CD4-positive, alpha-beta T cell treated with Interleukin-6 for 4 hours (primary cell): ENCODE data around the gene SLC13A3.

Experiments
- DNase-seq: peaks from one replicate; pipeline ENCODE4 v3.0.0-alpha.2; 2020; ENCODE audit warnings: mixed read lengths

The SLC13A3 gene

GRCh38 chr20:46573234-46573633, 78.0 kb downstream of the SLC13A3 start:
- DNase-seq, result no peak

GRCh38 chr20:46572790-46573189, 78.5 kb downstream of the SLC13A3 start:
- no peak for DNase-seq

GRCh38 chr20:46572153-46572552, 79.1 kb downstream of the SLC13A3 start:
- no peak for DNase-seq

DNA sequence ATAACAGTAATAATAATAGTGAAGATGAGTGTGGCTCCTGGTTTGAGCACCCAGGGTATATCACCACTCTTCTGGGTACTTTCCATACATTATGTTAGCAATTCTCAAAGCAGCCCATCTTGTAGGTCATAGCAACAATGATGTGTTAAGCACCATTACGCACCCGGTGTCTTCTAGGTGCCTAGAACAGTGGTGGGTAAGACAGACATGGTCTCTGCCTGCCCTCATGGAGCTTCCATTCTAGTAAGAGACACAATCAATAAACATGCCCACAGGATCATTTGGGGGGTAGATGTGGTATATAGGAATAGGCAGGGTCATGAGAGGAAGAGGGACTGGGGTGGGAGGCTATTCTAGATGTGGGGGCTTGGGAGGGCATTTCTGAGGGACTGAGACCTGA, 79.8 kb downstream of the SLC13A3 start:
- no peak for DNase-seq

DNA sequence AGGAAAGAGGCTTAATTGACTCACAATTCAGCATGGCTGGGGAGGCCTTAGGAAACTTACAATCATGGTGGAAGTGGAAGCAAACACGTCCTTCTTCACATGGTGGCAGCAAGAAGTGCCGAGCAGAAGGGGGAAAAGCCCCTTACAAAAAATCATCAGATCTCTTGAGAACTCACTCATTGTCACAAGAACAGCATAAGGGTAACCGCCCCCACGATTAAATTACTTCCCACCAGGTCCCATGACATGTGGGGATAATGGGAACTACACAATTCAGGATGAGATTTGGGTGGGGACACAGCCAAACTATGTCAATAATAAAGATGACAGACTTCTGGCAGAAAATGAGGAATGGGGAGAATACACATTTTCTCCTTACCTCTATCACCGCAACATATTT, 80.3 kb downstream of the SLC13A3 start:
- DNase-seq, result no peak

GRCh38 chr20:46569961-46570360, 81.3 kb downstream of the SLC13A3 start:
- no peak for DNase-seq

- no peak for DNase-seq
Observed at GRCh38 chr20:46568570-46569129, 82.6 kb downstream of the SLC13A3 start.

GRCh38 chr20:46566125-46566524, 85.1 kb downstream of the SLC13A3 start:
- DNase-seq, result no peak

DNA sequence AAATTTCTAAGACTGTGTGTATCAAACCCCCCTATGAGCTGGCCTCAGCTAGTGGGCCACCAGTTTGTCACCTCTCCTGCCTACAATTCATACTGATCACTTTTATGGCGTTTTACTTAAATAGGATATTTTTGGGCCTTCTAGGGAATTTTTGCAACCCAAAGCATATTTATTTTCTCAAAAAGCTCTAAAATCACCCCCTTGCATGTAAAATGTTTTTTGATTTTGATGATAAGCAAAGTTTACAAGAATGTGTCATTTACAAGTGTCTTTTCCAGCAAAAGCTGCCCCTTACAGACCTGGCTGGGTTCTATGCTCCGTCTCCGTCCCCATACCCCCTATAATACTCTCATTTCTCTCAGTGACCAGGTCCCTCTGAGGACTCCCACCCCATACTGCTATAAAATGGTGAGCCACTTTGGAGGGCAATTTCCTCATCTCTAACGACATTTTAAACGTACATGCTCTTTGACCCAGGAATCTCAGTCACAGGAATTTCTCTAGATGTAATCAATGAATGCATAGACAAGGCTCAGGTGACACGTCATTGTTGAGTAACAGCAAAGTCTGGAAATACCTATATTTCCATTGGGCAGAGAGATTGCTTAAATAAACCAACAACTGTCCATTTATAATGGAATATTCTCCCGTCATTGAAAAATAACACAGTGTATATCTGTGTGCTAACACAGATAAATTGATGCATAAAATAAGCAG, 86.9 kb downstream of the SLC13A3 start:
- DNase-seq, result no peak

DNA sequence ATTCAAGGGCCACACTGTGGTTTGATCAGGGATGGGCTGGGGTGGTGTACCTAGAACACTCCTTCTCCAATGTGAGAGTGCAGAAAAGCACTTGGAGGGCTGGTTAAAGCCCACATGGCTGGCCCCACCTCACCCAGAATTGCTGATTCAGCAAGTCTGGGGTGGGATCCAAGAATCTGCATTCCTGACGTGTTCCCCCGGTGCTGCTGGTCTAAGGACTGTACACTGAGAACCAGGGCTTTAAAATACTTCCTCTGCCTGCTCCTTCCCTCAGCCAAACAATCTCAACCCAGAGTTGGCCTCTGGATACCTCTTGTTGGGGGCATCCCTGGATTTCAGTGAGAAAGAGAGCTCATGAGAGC, 87.4 kb downstream of the SLC13A3 start:
- DNase-seq, result no peak

DNA sequence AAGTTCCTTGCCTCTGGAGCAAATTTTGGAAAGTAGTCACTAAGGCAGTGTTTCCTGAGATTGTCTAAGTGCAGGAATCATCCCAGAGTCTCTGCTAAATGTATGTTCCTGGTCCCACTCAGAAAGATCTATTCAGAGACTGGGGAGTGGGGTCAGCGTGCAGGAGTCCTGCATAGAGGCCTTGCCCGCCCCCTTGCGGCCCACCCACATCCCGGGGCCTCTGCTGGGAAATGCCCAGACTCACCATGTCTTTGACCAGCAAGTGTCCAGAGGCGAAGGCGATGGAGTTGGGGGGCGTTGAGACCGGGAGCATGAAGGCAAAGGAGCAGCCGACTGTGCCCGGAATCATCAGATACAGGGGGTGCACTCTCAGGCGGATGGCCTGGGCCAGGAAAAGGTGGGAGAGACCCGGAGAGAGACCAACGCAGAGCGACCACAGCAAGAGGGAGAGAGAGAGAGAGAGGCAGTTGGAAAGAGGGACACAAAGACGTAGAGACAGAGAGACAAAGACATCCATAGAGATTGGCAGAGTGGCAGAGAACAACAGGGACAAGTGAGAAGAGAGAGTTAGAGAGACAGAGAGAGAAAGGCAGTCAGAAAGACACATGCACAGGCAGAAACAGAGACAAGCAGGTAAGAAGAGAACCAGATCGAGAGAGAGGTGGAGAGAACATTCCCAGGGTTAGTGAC, 87.9 kb downstream of the SLC13A3 start:
- no peak for DNase-seq

DNA sequence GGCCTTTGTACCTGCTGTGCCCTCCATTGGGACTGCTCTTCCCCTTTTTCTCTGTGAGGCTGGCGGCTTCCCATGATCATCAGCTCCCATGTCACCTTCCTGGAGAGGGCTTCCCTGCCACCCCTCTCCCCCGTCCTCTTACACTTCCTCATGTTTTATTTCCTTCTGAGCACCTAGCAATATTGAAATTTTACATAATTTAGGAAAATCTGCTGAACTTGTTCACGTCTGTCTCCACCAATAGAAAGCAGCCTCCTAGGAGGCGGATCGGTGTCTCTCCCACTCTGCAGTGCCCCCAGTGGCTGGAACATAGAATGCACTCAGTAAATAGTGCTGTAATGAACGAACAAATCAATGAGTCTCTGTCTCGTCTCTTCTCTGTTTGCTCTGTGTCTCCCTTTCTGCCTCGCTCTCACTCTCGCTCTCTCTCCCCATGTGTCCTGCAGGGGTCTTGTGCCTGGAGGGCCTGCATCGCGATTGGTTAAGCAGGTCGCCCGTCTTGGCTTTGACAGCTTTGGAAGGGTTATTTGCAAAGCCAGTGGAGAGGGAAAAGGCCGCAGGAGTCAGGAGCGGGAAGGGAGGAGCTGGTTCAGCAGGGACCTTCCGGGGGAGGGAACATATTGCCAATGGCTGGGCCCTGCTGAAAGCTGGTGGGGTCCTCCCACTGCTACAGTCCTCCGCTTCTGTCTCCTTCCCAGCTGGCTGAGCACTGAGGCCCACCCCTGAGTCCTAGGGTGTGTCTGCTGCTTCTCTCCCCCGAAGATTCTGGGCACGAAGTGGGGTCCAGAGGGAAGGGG, 88.7 kb downstream of the SLC13A3 start:
- DNase-seq, result peak; percentile 57

- no peak for DNase-seq
Observed at GRCh38 chr20:46562009-46562372, 89.3 kb downstream of the SLC13A3 start.

DNA sequence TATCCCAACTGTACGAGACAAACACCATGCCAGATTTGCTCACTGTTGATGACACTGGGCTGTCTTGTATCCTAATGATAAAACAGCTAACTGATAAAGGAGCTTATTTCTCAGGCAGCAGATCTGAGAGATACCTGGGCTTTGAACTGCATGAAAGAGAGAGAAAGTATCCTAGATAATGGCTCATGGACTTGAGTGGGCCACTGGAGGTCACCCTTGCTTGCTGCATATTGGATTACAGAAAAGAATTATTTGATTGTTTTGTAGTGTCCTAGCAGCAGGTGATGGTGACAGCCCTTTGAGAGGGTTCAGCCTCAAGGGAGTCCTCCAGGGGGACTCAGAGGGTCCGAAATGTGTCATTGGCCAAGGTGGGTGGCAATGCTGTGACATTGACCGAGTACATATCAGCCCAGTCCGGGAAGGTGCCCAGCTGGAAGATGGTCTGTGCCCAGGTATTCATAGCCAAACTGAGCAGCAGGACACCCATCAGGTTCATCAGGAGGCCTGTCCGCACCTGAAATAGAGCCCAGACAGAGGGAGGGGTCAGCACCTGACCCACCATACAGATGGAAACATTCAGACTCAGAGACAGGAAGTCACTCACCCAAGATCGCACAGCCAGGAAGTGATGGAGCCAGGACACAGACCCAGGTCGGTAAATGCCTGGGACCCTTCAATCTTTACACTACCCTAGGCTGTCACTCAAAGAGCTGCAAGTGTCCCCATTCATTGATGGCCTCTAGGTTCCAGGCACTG, 91.4 kb downstream of the SLC13A3 start:
- DNase-seq, result no peak

GRCh38 chr20:46559001-46559400, 92.3 kb downstream of the SLC13A3 start:
- DNase-seq, result no peak

DNA sequence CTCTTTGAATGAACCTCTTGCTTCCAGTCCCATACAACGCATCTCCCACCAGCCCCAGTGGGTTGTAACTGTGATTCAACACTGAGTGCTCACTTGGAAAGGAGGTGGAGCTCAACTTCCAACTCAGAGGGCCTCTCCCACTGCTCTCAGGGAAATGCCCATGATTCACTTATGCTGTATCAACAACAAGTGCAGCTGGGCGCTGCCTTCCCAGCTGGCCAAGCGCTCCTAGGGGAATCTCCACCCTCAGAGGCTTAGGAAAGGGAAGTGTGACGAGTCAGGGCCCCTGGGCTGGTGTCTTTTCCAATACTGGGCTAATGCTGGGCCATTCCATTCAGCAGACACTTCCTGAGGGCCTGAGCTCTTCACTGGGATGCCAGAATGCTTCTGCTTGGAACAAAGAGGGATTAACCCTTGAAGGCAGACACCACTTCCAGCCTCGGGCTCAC, 92.7 kb downstream of the SLC13A3 start:
- no peak for DNase-seq

DNA sequence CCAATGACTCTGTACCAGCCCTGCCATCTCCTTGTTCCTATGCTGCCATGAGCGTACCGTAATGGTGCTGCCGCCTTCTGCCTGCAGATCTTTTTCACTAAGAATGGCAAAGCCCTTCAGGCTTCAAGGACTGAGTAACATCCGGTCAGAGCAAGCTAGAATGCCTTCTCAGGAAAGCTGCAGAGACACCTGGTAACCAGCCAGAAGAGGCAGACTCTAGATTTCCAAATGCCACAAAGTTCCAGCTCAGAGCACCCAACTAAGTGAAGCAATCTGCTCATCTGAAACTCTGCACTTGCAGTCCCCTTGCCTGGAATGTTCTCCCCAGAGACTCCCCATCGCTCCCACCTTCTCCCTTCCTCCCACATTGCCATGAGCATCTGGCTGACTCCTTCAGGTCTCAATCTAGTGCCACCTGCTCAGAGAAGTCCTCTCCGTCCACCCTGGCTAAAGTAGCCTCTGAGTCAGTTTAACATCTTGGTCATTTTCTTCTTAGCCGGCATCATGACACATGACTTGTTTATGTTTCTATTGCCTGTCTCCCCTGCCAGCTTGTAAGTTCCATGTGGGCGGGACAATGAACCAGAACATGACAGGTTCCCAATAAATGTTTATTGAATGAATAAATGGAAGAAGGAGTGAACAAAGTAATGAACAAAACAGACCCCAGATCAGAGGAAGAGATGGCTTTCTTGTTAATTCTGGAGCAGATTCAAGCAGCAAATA, 93.9 kb downstream of the SLC13A3 start:
- no peak for DNase-seq

GRCh38 chr20:46555370-46555956, 95.8 kb downstream of the SLC13A3 start:
- DNase-seq, result no peak

- no peak for DNase-seq
Observed at GRCh38 chr20:46554828-46555227, 96.4 kb downstream of the SLC13A3 start.

DNA sequence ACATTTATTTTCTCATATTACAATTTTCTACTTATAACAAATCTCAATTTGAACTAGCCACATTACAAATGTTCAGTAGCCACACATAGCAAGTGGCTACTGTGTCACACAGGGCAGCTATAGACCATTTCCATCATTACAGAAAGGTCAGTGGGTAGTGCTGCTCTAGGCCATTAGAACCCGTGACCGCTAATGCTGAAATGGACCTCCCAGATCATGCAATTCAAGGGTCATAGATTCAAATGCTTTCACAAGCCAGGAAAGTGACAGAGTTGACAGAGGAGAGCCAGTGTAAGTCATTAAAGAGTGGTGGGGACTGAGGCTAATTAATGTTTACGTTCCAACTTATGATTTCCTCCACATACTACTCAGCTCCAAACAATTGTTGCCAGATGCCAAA, 97.3 kb downstream of the SLC13A3 start:
- no peak for DNase-seq
